T-helper 2 cell treated with Interferon-gamma antibody and Interleukin-4, amounts not matched to agents 100 ng/mL and 5 ng/mL, for 36 hours (primary cell): ENCODE data around the gene MARF1. TPM values are rescaled to one million over a fixed set of nuclear protein-coding genes. Genes with fewer than 3 reads are reported as not detected.
"Not testable (repeated sequence)": the region's sequence is repeated elsewhere in the genome, so short reads cannot be mapped to it uniquely, and the experiment has no call there.

Experiments
- intact Hi-C: fragments of 100-400 bp; cut with micrococcal nuclease; formaldehyde crosslinking; loops from one replicate; pipeline ENCODE4 v1.15.1; 2023
- total RNA-seq: library from RNA; stranded (reverse); gene quantifications from 2 replicates; pipeline ENCODE4 v1.2.3, GENCODE V29; 2022

Gene MARF1
- total RNA-seq, 1 donor from 2014 or later: 63.0 TPM

GRCh38 chr16:15654591-15654990, 11.6 kb upstream of the MARF1 start:
- intact Hi-C loops: no loop called here

GRCh38 chr16:15653227-15653626, 10.3 kb upstream of the MARF1 start:
- intact Hi-C loops: no loop called here

- intact Hi-C loops: no loop called here
Observed at GRCh38 chr16:15652293-15653001, 9.5 kb upstream of the MARF1 start.

- intact Hi-C loops: loop anchor here (1.0 kb wide), 2 partner anchors 8 to 23 kb away; no protein-coding TSS in a partner anchor
Observed at GRCh38 chr16:15650698-15651171, 7.8 kb upstream of the MARF1 start.

GRCh38 chr16:15650019-15650697, 7.2 kb upstream of the MARF1 start, which contains the start of gene NDE1:
Gene NDE1 (plus strand): TSS chr16:15650245. CDS start chr16:15664779, 14,534 bp downstream.
- intact Hi-C loops: loop anchor here (1.0 kb wide), 2 partner anchors 8 to 23 kb away; no protein-coding TSS in a partner anchor

GRCh38 chr16:15649727-15650018, 6.7 kb upstream of the MARF1 start:
- intact Hi-C loops: loop anchor here (1.0 kb wide), 2 partner anchors 7 to 24 kb away; no protein-coding TSS in a partner anchor

- intact Hi-C loops: not testable (repeated sequence)
Observed at GRCh38 chr16:15649311-15649710, 6.4 kb upstream of the MARF1 start.

GRCh38 chr16:15648135-15648730, 5.3 kb upstream of the MARF1 start:
- intact Hi-C loops: no loop called here

GRCh38 chr16:15647294-15648014, 4.5 kb upstream of the MARF1 start:
- intact Hi-C loops: no loop called here

- intact Hi-C loops: not testable (repeated sequence)
Observed at GRCh38 chr16:15646557-15647293, 3.8 kb upstream of the MARF1 start.

- intact Hi-C loops: loop anchor here (5.0 kb wide), 2 partner anchors 317 to 1013 kb away; partner anchors contain the start of genes BFAR and PARN
Observed at GRCh38 chr16:15644962-15645465, 2.1 kb upstream of the MARF1 start.

- intact Hi-C loops: loop anchor here (5.0 kb wide), 2 partner anchors 318 to 1012 kb away; partner anchors contain the start of genes BFAR and PARN
Observed at GRCh38 chr16:15644267-15644961, 1.5 kb upstream of the MARF1 start.

GRCh38 chr16:15643946-15644250, 944 bp upstream of the MARF1 start:
- intact Hi-C loops: loop anchor here (1.0 to 5.0 kb wide), 6 partner anchors 29 to 1012 kb away; partner anchors contain the start of genes BFAR, CEP20 and PARN

- intact Hi-C loops: loop anchor here (1.0 to 5.0 kb wide), 8 partner anchors 8 to 1010 kb away; partner anchors contain the start of genes BFAR, CEP20, NDE1 and PARN
Observed at GRCh38 chr16:15642557-15643047, 352 bp downstream of the MARF1 start.

- intact Hi-C loops: loop anchor here (1.0 to 5.0 kb wide), 6 partner anchors 8 to 1010 kb away; partner anchors contain the start of genes BFAR, NDE1 and PARN
Observed at GRCh38 chr16:15641753-15642556, 999 bp downstream of the MARF1 start.

GRCh38 chr16:15640966-15641365, 2.0 kb downstream of the MARF1 start:
- intact Hi-C loops: loop anchor here (5.0 kb wide), 2 partner anchors 321 to 1009 kb away; partner anchors contain the start of genes BFAR and PARN

GRCh38 chr16:15639061-15639568, 3.8 kb downstream of the MARF1 start:
- intact Hi-C loops: no loop called here

GRCh38 chr16:15636392-15636873, 6.5 kb downstream of the MARF1 start:
- intact Hi-C loops: no loop called here
